CD4-positive, alpha-beta T cell (primary cell): ENCODE measurements around the gene KCNK13. TPM values are rescaled to one million over a fixed set of nuclear protein-coding genes. Genes with fewer than 3 reads are reported as not detected.

Source experiments
- ATAC-seq: fragments of 200-7000 bp; cut with Tn5 transposase; one replicate; pipeline ENCODE4 v1.10.0; 2022; ENCODE audit warnings: mild to moderate bottlenecking; ENCODE audit not compliant: poor library complexity
- CTCF ChIA-PET: fragments of 350-600 bp; sonication (Branson Sonifier 250); formaldehyde crosslinking; loops from one replicate; lab custom pipeline; 2021; ENCODE audit warnings: antibody characterized with exemption, inconsistent platforms; lab: Charles Lee
- POLR2A ChIA-PET: fragments of 350-600 bp; sonication (Branson Sonifier 250); formaldehyde crosslinking; loops from one replicate; lab custom pipeline; 2021; ENCODE audit warnings: antibody characterized with exemption, inconsistent platforms; lab: Charles Lee
- DNase-seq, 14 experiments: peaks; one replicate each; pipeline ENCODE4 v3.0.0-alpha.2; 2013 to 2020; ENCODE audit warnings: mixed read lengths in 2 of 14
- H3K27ac ChIP-seq, 2 donors: one replicate each; pipeline versions ENCODE4 v1.5.1 to v1.7.0; 2013; ENCODE audit warnings: low read length in 2 of 2, low read depth in 1 of 2, mild to moderate bottlenecking in 1 of 2
- H3K27me3 ChIP-seq, 2 experiments: 1 replicate in 1 of 2; 2 replicates in 1 of 2; pipeline versions ENCODE4 v1.6.1 to v1.7.0; 2013; ENCODE audit warnings: low read length in 2 of 2, control low read depth in 1 of 2, mild to moderate bottlenecking in 1 of 2, moderate library complexity in 1 of 2; ENCODE audit not compliant: insufficient read depth in 2 of 2, control insufficient read depth in 1 of 2
- H3K36me3 ChIP-seq: one replicate; pipeline ENCODE4 v1.6.1; 2013; ENCODE audit warnings: low read length, control low read depth; ENCODE audit not compliant: insufficient read depth
- H3K4me1 ChIP-seq: one replicate; pipeline ENCODE4 v1.6.1; 2013; ENCODE audit warnings: low read length, control low read depth; ENCODE audit not compliant: insufficient read depth
- H3K4me3 ChIP-seq: one replicate; pipeline ENCODE4 v1.5.1; 2013; ENCODE audit warnings: mild to moderate bottlenecking, low read length, moderate library complexity
- H3K9me3 ChIP-seq, 2 experiments: 1 replicate in 1 of 2; 2 replicates in 1 of 2; pipeline versions ENCODE4 v1.6.1 to v1.7.0; 2013; ENCODE audit warnings: low read length in 2 of 2, mild to moderate bottlenecking in 2 of 2, control low read depth in 1 of 2, moderate library complexity in 1 of 2; ENCODE audit not compliant: control insufficient read depth in 1 of 2, insufficient read depth in 1 of 2
- H3K27ac Mint-ChIP-seq: one replicate; pipeline ENCODE4 v1.8.0; 2020; ENCODE audit warnings: mixed read lengths
- H3K27me3 Mint-ChIP-seq: one replicate; pipeline ENCODE4 v1.8.0; 2021; ENCODE audit warnings: mixed read lengths
- H3K36me3 Mint-ChIP-seq: one replicate; pipeline ENCODE4 v1.8.0; 2021; ENCODE audit warnings: low read depth, mixed read lengths
- H3K4me1 Mint-ChIP-seq: one replicate; pipeline ENCODE4 v1.8.0; 2021; ENCODE audit warnings: low read depth, mixed read lengths
- H3K4me3 Mint-ChIP-seq: one replicate; pipeline ENCODE4 v1.8.0; 2020; ENCODE audit warnings: mild to moderate bottlenecking, mixed read lengths
- H3K9me3 Mint-ChIP-seq: one replicate; pipeline ENCODE4 v1.8.0; 2020; ENCODE audit warnings: mixed read lengths
- intact Hi-C, 2 experiments: fragments of 100-400 bp; cut with DNase I in 1 of 2; cut with micrococcal nuclease in 1 of 2; formaldehyde crosslinking; loops; one replicate each; pipeline versions ENCODE4 v1.15.1 to v1.9.0; 2023 to 2025; cut with DNase I, micrococcal nuclease
- total RNA-seq, 174 experiments: library from RNA in 2 of 174; stranded (reverse) in 2 of 174; gene quantifications; one replicate each; pipeline ENCODE4 v1.2.3 and lab custom pipeline; 2021 to 2026
- TF ChIP-seq, protein P1 (sequence below): fragments of 200-600 bp; IDR thresholded peaks from one replicate; pipeline ENCODE4 v1.8.0; 2022; ENCODE audit warnings: antibody characterized with exemption, mild to moderate bottlenecking

KCNK13 gene
- total RNA-seq, 2 experiments from 2014 or later: not detected

DNA sequence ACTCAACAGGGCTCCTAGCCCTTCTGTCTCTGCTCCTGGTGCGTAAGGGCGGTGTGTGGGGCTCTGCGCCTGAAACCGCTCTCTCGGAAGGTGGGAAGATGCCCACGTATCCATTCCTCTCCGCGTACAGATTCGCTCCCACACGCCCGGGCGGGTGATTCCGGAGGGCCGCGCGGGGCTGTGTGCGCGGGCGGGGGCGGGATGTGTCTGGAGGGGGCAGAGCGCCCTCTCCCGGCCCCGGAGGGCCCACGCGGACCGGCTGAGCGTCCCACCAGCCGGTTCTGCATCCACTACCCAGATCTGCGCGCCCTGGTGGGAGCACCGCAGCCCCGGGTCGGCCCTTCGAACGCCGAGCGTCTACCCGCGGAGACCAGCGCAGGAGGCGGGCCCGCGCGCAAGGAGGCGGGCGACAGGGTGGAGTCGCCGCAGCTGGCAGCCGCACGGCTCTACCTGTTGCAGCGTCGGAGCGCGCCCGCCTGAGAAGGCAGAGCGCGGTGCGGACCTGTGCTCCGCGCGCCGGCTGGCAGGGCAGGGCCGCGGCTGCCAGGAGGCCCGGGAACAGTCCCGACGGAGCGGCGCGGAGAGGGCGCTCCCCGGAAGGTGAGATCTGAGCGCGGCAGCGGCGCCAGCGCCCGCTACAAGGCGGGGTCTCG, 1.4 kb upstream of the KCNK13 start:
- Histone ChIP-seq H3K4me3 (peak overlapping the region; percentile 46), H3K36me3 (no peaks in the 10 kb centered on the region), H3K27ac (no peak overlapping the region), H3K4me1 (peaks cover 32% of the 10 kb centered on the region), H3K9me3 (peaks cover 0 to 12% of the 10 kb centered on the region in 2 experiments), H3K27me3 (peaks cover 37 to 85% of the 10 kb centered on the region in 2 experiments)
- TF ChIP-seq, protein P1, sequence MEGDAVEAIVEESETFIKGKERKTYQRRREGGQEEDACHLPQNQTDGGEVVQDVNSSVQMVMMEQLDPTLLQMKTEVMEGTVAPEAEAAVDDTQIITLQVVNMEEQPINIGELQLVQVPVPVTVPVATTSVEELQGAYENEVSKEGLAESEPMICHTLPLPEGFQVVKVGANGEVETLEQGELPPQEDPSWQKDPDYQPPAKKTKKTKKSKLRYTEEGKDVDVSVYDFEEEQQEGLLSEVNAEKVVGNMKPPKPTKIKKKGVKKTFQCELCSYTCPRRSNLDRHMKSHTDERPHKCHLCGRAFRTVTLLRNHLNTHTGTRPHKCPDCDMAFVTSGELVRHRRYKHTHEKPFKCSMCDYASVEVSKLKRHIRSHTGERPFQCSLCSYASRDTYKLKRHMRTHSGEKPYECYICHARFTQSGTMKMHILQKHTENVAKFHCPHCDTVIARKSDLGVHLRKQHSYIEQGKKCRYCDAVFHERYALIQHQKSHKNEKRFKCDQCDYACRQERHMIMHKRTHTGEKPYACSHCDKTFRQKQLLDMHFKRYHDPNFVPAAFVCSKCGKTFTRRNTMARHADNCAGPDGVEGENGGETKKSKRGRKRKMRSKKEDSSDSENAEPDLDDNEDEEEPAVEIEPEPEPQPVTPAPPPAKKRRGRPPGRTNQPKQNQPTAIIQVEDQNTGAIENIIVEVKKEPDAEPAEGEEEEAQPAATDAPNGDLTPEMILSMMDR: no peak
- Mint-ChIP-seq H3K9me3 (no peaks in the 10 kb centered on the region), H3K36me3 (no peaks in the 10 kb centered on the region), H3K4me3 (peak overlapping the region; percentile 68), H3K27me3 (peaks cover 76% of the 10 kb centered on the region), H3K27ac (no peak overlapping the region), H3K4me1 (peaks cover 21% of the 10 kb centered on the region)
- intact Hi-C loops: no loop called here
- DNase-seq (peak in 9 of 14 experiments; percentile 11 to 61 (median 29)), ATAC-seq (peak; percentile 77)
- CTCF ChIA-PET: no interaction called here
- POLR2A ChIA-PET: no interaction called here

DNA sequence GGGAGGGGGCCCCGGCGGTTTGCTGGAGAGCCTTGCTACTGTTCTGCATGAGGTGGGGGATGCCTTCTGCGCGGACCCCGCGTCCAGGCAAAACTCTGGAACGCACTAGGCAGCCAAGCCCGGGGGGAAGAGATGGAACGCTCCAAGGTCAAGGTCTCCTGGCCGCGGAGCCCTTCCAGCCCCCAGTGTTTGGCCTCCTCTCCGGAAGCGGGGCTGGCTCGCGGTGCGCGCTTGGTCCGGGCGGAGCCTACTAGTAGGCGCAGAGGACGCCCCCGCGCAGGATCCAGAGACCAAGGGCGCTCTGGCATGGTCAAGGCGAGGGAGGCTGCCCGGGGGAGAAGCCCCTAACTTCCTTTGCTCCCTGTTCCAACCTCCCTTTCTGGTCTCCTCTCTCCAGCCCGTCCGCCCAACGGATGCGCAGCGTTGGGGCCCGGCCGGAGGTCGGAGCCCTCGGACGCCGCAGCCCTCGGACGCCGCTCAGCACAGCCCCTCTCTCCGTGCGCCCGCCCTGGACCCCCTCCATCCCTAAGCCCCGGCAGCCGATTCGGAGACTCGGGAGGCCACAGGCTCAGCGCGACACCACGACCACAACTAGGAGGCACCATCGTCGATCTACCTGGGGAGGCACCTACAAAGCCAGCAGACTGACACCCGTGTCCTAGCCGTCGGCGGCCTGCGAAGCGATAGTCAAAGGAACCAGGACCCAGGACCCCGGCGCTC, 669 bp upstream of the KCNK13 start:
- Mint-ChIP-seq H3K4me3 (peak overlapping the region; percentile 30), H3K36me3 (no peaks in the 10 kb centered on the region), H3K27ac (no peak overlapping the region), H3K9me3 (no peaks in the 10 kb centered on the region), H3K4me1 (peaks cover 21% of the 10 kb centered on the region), H3K27me3 (peaks cover 72% of the 10 kb centered on the region)
- CTCF ChIA-PET: no interaction called here
- no peak overlapping the region for H3K27ac ChIP-seq
- no peak for ATAC-seq
- peaks cover 41 to 83% of the 10 kb centered on the region in 2 experiments for H3K27me3 ChIP-seq
- H3K36me3 ChIP-seq: no peaks in the 10 kb centered on the region
- H3K9me3 ChIP-seq: peaks cover 0 to 12% of the 10 kb centered on the region in 2 experiments
- peak overlapping the region; percentile 46 for H3K4me3 ChIP-seq
- peak in 2 of 14 experiments; percentile 3 to 12 for DNase-seq
- TF ChIP-seq, protein P1: no peak
- intact Hi-C loops: no loop called here
- POLR2A ChIA-PET: no interaction called here
- peaks cover 32% of the 10 kb centered on the region for H3K4me1 ChIP-seq

DNA sequence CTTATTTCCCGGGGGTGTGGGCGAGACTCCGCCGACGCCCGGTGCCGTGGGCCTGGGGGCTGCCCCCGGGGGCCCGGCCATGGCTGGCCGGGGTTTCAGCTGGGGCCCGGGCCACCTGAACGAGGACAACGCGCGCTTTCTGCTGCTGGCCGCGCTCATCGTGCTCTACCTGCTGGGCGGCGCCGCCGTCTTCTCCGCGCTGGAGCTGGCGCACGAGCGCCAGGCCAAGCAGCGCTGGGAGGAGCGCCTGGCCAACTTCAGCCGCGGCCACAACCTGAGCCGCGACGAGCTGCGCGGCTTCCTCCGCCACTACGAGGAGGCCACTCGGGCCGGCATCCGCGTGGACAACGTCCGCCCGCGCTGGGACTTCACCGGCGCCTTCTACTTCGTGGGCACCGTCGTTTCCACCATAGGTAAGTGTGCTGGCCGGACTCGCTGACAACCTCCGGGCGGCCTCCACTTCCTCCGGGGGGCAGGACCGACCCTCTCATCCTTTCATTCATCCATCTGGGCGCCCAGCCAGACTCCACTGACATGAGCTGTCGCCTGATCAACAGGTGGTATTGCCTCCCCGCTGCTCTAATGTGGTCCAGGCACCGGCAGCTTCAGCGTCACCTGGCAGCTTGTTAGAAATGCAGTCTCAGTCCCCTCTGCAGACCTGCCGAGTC, 467 bp downstream of the KCNK13 start:
- peak in 2 of 14 experiments; percentile 10 to 11 for DNase-seq
- no peak overlapping the region for H3K27ac Mint-ChIP-seq
- intact Hi-C loops: no loop called here
- H3K4me3 Mint-ChIP-seq: peak overlapping the region; percentile 75
- H3K4me1 Mint-ChIP-seq: peaks cover 21% of the 10 kb centered on the region
- Histone ChIP-seq H3K4me1 (peaks cover 32% of the 10 kb centered on the region), H3K27ac (no peak overlapping the region), H3K4me3 (peak overlapping the region; percentile 38), H3K9me3 (peaks cover 0 to 12% of the 10 kb centered on the region in 2 experiments), H3K27me3 (peaks cover 40 to 72% of the 10 kb centered on the region in 2 experiments), H3K36me3 (no peaks in the 10 kb centered on the region)
- TF ChIP-seq, protein P1: no peak
- H3K36me3 Mint-ChIP-seq: no peaks in the 10 kb centered on the region
- H3K27me3 Mint-ChIP-seq: peaks cover 65% of the 10 kb centered on the region
- H3K9me3 Mint-ChIP-seq: no peaks in the 10 kb centered on the region
- ATAC-seq: no peak
- ChIA-PET POLR2A (no interaction called here), CTCF (no interaction called here)
